NCI-H1694 (cell line): ENCODE measurements around the gene CHMP2A.
"Not testable (repeated sequence)": the region's sequence is repeated elsewhere in the genome, so short reads cannot be mapped to it uniquely, and the experiment has no call there.

Source experiments
- DNase-seq: peaks from one replicate; lab custom pipeline; 2025; lab: John Stamatoyannopoulos, UW

CHMP2A gene

DNA sequence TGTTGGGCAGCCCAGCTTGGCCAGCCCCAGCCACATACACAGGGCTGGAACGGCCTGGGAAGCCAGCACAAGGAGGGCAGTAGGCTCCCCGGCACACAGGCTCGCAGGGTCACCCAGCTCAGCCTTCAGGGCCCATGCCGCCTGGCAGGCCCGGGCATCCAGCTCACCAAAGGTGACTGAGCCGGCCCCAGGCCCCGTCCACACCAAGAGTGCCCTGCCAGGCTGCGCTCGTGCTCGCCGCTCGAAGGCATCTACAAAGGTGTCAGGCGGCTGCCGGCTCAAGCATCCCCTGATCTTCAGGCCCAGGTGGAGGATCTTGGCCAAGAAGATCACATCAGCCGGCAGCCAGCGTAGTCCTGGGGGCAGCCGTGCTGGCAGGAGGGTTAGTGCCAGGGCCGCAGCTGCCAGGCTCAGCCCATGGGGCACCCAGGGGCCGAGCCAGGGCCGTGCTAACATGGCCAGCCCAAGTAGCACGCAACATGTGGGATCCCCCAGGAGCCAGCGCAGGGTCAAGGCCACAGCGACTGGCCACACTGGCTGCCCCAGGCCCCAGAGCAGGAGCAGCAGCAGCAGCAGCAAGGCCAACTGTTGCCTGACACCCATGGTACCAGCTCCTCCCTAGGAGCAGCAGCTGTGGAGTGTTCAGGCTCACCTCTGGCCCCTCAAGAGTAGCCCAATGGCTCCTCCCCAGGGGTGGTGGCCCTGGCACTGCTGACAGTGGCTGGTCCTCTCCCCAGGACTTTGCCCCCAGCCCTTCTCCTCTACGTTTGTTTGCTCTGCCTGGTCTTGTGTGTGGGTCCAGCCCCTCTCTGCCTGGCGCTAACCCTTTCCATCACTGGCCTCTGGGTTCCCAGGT is 43.3 kb downstream of the CHMP2A start, which contains the start of gene SLC27A5:
SLC27A5 (minus strand) TSS at position 640 of the 856 bp plus-strand sequence; CDS start at position 603, 37 bp downstream.
- no peak for DNase-seq

DNA sequence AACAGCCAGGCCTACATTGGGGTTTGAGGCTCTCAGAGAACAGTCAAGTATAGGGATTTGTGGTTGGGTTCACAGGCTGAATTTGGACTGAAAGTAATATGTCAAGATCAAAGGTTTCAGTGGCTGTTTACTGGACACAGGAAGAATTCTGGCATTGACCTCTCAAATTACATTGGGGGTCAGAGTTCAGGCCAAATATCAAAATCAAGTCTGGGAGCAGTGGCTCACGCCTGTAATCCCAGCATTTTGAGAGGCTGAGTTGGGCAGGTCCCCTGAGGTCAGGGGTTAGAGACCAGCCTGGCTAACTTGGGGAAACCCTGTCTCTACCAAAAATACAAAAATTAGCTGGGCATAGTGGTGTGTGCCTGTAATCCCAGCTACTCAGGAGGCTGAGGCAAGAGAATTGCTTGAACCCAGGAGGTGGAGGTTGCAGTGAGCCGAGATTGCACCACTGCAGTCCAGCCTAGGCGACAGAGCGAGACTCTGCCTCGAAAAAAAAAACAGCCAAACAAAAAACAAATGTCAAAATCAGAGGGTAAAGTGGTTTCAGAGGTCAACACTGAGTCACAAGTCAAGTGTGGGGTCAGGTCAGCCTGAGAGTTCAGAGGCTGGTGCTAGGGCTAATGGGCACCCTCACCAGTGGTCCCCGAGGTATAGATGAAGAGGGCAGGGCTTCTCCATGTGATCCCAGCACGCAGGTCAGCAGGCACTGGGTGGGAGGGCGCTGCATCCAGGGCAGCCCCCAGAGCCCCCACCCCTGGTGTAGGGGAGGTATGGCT is 44.6 kb downstream of the CHMP2A start:
- no peak for DNase-seq

DNA sequence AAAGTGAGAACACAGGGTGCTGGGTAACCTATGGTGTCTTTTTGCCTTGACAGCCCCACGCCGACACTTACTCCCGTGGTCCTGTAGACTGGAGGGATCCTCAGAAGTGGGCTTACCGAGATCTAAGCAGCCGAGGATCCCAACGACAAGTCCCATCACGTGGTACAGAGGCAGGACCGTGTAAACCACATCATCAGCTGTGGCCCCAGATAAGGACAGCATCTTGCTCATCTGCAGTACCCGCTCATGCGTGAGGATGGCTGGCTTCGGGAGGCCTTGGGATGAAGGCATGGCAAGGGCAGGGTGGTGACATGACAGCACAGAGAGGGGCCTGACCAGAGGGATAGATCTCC is 45.2 kb downstream of the CHMP2A start:
- DNase-seq = no peak

DNA sequence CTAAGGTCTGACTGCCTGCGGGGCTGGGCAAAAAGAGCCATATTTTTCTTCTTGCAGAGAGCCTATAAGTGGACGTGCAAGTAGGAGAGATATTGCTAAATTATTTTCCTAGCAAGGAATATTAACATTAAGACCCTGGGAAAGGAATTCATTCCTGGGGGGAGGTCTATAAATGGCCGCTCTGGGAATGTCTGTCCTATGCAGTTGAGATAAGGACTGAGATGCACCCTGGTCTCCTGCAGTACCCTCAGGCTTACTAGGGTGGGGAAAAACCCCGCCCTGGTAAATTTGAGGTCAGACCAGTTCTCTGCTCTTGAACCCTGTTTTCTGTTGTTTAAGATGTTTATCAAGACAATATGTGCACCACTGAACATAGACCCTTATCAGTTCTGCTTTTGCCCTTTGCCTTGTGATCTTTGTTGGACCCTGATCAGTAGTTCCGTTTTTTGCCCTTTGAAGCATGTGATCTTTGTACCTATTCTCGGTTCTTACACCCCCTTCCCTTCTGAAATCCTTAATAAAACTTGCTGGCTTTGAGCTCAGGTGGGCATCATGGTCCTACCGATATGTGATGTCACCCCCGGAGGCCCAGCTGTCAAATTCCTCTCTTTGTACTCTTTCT is 47.2 kb downstream of the CHMP2A start:
- not testable (repeated sequence) for DNase-seq
